Coronary artery (tissue), 2 donors: Measurements from ENCODE around the gene COL5A1.
A peak's percentile ranks its signal among the peaks of the same experiment; 100 is the strongest.

Experiments
- DNase-seq: peaks from one replicate; pipeline ENCODE4 v3.0.0-alpha.2; 2017; ENCODE audit warnings: low spot score
- H3K27ac ChIP-seq, 2 donors: fragments of 200-600 bp; sonication (generic); one replicate each; pipeline ENCODE4 v1.5.1; 2016 to 2019
- H3K4me3 ChIP-seq: fragments of 200-600 bp; sonication (generic); 2 replicates; pipeline ENCODE4 v1.5.1; 2016; ENCODE audit warnings: mild to moderate bottlenecking, moderate library complexity
- CTCF ChIP-seq: fragments of 200-600 bp; sonication (generic); IDR thresholded peaks from one replicate; pipeline ENCODE4 v1.5.1; 2019; ENCODE audit warnings: antibody characterized with exemption

Gene COL5A1

GRCh38 chr9:134858051-134858841, 216.6 kb downstream of the COL5A1 start:
- H3K27ac ChIP-seq: no peak overlapping the region
- DNase-seq: peak; percentile 52
- H3K4me3 ChIP-seq: no peak overlapping the region
- TF ChIP-seq CTCF: no peak

GRCh38 chr9:134860510-134860909, 218.9 kb downstream of the COL5A1 start:
- TF ChIP-seq CTCF: no peak
- DNase-seq: peak; percentile 5
- no peak overlapping the region for H3K27ac ChIP-seq
- H3K4me3 ChIP-seq: no peak overlapping the region

GRCh38 chr9:134861595-134862334, 220.2 kb downstream of the COL5A1 start:
- no peak for TF ChIP-seq CTCF
- H3K27ac ChIP-seq: no peak overlapping the region
- no peak overlapping the region for H3K4me3 ChIP-seq
- no peak for DNase-seq

GRCh38 chr9:134863306-134863902, 221.8 kb downstream of the COL5A1 start:
- DNase-seq: peak; percentile 52
- no peak overlapping the region for H3K27ac ChIP-seq
- no peak for TF ChIP-seq CTCF

GRCh38 chr9:134863941-134864820, 222.6 kb downstream of the COL5A1 start:
- Histone ChIP-seq H3K27ac (peak overlapping the region in 1 of 2 donors; percentile 22), H3K4me3 (no peak overlapping the region)
- TF ChIP-seq CTCF: no peak
- peak; percentile 72 for DNase-seq

More at GRCh38 chr9:134863306-134863902, 221.8 kb downstream of the COL5A1 start:
- no peak overlapping the region for H3K4me3 ChIP-seq

- Histone ChIP-seq H3K27ac (no peak overlapping the region), H3K4me3 (no peak overlapping the region)
- peak; percentile 59 for DNase-seq
- no peak for TF ChIP-seq CTCF
These were observed 223.2 kb downstream of the COL5A1 start for GRCh38 chr9:134864821-134865190.
